ENCODE results near the gene C10orf95.

Gene C10orf95

GRCh38 chr10:102413806-102414561, 37.4 kb downstream of the C10orf95 start:
- no peak for DNase-seq

- DNase-seq = peak; percentile 21
These were observed 38.2 kb downstream of the C10orf95 start for GRCh38 chr10:102413053-102413705.

DNA sequence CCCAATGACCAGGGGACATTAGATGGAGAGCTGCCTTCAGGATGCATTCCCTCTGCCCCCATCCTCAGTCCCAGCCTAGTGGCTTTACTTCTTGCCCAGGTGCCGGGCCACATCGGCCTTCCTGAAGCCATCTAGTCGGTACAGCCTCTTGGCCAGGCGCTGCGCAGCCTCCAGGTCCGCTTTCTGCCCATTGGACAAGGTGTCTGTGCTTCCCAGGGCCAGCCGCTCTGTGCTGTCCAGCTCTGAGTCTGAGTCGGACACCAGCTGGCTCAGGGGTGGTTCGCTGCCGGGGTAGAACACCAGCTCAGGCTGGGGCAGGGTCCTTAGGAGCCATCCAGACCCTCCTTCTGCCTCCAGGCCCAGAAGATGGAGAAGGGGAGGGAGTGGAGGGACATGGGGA, 39.0 kb downstream of the C10orf95 start:
- no peak for DNase-seq

- no peak for DNase-seq
These were observed 39.7 kb downstream of the C10orf95 start for GRCh38 chr10:102411341-102412255.

DNA sequence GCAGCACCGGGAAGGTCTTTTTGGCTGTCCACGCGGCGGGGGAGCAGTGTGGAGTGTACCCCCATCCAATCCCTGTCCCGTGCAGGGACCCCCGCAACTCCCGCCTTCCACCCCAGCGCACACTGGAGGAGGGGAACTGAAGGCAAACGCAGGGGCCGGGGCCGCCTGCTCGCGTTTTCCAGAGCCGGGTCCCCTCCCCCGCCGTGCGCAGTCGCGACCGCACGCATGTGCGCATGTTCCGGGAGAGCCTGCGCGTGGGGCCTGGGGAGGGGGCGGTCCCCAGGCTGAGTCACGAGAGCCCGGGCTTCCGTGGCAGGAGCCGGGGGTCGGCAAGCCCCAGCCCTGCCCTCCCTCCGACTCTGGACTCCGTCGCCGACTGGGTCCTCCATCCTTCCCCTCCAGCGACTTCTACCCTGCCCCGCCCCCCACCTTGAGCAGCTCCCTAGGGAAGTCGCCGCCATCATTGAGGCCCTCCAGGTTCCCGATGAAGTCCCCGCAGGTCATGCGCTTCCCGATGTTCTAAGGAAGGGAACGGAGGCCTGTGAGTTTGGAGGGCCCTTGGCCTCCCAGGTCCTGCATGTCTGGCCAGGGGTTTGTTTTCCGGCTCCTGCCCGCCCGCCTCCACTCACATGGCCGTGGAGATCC, 40.8 kb downstream of the C10orf95 start:
- peak; percentile 14 for DNase-seq

DNA sequence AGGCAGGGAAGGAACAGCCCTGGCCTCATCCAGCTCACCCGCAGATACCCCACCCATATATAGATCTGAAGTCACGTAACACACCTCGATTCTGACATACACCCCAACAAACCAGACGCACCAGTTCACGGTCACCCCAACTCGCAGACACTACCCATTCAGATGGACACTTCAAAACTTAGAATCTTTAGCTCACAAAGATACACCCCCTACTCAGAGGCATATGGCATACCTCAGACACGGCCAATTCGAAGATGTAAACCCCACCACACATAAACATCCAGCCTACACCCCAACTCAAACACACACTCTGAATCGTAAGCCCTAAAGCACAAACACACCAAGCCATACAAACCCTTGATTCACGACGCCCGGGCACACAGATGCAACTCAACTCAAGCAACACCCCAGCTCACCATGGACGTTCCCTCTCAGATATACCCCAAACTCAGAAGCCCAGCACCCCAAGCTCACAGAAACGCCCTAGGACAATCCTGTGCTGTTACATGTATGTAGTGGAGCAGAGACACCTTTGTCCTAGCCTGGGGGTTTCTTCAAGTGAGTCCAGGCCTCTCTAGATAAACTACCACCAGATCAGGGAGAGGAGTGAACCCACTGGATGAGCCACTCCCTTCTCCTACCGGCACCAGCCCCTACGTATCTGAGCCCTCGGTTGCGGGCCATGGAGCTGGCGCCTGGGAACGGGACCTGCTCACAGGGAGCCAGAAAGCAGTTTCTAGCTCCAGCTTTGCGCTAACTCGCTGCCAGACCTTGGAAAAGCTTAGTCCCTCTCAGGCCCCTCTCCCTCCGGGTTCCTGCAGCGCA, 41.5 kb downstream of the C10orf95 start:
- DNase-seq = no peak

DNA sequence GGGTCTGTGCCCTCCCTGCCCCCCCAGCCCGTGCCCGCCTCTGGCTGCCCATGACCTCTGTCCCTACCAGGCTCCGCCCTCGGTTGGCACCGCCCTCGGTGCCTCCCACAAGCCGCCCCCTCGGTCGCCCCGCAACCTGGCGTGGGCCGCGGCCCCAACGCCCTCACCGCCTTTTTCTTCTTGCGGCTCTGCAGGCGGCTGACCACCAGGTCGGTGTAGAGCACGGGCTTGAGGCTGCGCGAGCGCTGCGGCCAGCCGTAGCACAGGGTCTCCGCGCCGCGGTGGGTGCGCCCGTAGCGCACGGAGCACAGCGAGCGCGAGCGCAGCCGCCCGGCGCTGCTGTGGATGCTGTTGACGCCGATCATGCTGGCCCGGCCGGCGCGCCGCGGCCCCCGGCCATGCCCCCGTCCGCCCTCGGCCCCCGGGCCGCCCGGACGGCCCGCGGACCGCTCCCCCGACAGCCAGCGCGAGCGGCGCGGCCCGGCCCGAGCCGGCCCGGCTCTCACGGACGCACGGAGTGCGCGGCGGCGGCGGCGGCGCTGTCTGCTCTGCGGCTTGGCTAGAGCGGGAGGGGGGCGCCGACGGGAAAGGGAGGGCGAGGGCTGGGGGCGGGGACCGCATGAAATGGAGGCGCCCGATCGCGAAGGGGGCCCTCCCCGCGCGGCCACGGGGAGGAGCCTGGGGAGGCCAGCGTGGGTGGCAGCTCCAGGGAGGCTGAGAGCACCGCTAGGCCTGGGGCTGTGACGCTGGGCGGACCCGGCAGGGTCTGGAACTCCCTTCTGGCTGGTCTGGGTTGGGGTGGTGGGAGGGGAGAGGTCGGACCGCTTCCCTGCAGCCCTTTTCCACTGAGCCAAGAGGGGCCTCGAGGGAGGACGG, 42.4 kb downstream of the C10orf95 start:
- DNase-seq = peak; percentile 39

GRCh38 chr10:102408131-102408727, 43.1 kb downstream of the C10orf95 start:
- no peak for DNase-seq

GRCh38 chr10:102407425-102408130, 43.8 kb downstream of the C10orf95 start:
- DNase-seq = no peak

- no peak for DNase-seq
These were observed 44.5 kb downstream of the C10orf95 start for GRCh38 chr10:102406815-102407214.

GRCh38 chr10:102405632-102406031, 45.7 kb downstream of the C10orf95 start:
- no peak for DNase-seq

DNA sequence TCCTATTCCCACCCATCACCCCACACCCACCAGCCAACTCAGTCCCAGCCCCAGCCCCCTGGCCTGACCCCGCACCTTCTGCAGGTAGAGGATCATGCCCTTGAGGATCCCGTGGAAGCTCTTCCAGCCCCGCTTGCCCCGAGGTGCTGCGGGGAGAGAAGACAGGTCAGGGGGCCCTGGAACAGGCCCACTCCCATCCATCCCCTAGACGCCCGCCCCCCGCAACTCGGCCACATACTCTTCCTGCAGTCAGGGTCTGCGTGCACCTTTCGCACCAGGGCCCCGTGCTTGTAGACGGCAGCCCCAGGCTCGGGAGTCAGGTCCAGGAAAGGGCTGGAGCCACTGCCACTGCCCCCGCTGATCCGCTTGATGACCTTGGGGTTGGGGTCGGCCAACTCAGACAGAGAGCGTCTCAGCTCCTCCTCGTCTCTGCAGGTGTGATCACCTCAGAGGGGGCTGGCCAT, 46.2 kb downstream of the C10orf95 start:
- no peak for DNase-seq

DNA sequence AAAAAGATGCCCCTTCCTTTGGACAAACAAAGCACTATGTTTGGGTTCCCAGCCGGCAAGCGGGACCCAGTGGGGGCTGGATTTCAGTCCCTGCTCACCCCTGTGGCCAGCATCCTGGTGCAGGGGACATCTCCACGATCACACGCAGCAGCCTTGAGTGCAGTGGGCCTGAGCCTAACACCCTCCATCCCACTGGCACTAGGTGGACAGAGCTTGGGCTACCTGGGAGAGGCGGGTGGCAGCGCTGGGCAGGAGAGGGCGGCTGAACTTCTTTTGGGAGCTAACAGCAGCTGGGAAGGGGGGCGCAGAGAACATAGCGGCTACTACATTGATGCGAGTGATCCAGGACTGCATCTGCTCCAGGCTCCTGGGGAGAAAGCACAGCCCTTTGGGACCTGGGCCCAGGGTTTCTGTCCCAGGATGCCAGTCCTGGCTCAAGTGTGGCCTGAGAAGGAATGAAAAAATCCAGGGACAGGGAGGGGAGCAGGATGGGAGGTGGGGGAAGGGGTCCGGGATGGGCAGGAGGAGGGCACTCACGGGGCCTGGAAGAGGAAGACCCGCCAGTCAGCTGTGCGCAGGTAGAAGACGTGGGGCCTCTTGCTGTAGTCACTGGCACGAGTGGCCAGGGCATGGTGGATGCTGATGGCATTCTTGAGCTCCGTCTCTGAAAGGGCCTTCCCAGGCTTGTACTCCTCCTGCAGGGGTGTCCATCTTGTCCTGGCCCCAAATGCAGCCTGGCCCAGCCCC, 46.8 kb downstream of the C10orf95 start:
- DNase-seq = no peak

DNA sequence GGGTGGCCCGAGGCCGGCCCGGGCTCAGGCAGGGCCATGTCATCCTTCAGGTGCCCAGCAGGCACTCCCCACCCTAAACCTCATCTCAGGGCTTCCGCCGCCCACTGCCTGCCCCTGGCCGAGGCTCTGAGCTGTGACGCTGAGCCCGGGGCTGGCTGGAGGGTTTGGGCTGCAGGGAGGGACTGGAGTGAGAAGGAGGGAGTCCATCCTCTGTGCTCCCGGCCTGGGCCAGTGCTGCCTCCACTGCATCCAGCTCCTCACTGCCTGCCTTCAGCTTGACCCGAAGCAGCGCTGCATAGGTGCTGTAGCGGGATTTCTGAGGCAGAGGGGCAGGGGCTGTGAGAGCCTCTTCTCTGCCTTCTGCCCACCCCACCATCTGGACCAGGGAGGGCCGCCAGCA, 48.2 kb downstream of the C10orf95 start:
- DNase-seq = no peak

- no peak for DNase-seq
These were observed 48.8 kb downstream of the C10orf95 start for GRCh38 chr10:102402512-102402896.

DNA sequence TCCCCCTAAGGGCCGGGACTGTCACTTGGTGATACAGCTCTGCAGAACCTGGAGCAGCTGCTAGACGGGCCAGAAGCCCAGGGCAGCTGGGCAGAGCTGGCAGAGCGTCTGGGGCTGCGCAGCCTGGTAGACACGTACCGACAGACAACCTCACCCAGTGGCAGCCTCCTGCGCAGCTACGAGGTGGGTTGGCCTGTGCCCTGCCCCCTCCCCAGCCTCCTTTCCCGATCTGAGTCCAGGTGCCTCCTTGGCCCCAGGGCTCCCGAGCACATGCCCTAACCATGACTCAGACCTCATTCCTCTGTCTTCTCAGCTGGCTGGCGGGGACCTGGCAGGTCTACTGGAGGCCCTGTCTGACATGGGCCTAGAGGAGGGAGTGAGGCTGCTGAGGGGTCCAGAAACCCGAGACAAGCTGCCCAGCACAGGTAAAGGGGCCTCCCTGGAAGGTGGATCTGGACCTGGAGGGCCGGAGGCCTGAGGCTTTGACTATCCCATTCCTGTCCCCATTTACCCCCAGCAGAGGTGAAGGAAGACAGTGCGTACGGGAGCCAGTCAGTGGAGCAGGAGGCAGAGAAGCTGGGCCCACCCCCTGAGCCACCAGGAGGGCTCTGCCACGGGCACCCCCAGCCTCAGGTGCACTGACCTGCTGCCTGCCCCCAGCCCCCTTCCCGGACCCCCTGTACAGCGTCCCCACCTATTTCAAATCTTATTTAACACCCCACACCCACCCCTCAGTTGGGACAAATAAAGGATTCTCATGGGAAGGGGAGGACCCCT, 49.4 kb downstream of the C10orf95 start:
- no peak for DNase-seq

DNA sequence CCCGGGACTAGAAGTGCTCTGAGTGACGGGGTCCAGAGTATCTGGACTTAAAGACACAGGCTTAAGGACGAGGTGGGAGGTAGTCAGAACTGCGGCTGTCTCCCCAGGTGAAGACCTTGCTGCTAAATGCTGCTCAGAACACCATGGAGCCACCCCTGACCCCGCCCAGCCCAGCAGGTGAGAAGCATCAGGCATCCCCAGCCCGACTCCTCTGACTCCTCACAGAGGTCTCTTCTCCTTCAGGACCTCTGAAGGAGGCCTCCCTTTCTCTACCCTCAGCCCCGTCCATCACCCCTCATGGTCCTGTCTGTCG, 50.0 kb downstream of the C10orf95 start:
- no peak for DNase-seq

GRCh38 chr10:102400598-102401341, 50.6 kb downstream of the C10orf95 start:
- DNase-seq = no peak
